Mammary epithelial cell (primary cell): ENCODE data around the gene TAOK1.

ENCODE experiments used
- CTCF ChIP-seq, 2 donors: IDR thresholded peaks in 1 of 2; conservative IDR thresholded peaks in 1 of 2; 2 replicates each; pipeline ENCODE4 v1.5.1; 2011 to 2012; ENCODE audit warnings: inconsistent platforms in 2 of 2, low read length in 2 of 2, mild to moderate bottlenecking in 2 of 2, control low read depth in 1 of 2, low read depth in 1 of 2; ENCODE audit not compliant: insufficient read depth in 1 of 2; ENCODE audit errors: extremely low read depth in 1 of 2
- EZH2 ChIP-seq: IDR thresholded peaks from 2 replicates; pipeline ENCODE4 v1.6.1; 2012; ENCODE audit warnings: low read length, inconsistent platforms, borderline replicate concordance

- TF ChIP-seq CTCF (conservative IDR thresholded peaks at IDR 0.05 in 1 of 2, IDR thresholded peaks at IDR 0.05 in 1 of 2; ENCODE audit: extremely low read depth in 1 of 2, insufficient read depth in 1 of 2, low read depth in 1 of 2, low read length in 2 of 2) (no peak), EZH2 (no peak)
Measured at GRCh38 chr17:29586676-29587469, 196.7 kb downstream of the TAOK1 start.
